Raji (cell line): Measurements from ENCODE around the gene SAMD5.

Experiments
- POLR2A ChIP-seq: IDR thresholded peaks from 2 replicates; pipeline ENCODE4 v1.6.1; 2011; ENCODE audit warnings: low read depth, low read length, control low read depth; ENCODE audit not compliant: insufficient read depth

SAMD5 gene

DNA sequence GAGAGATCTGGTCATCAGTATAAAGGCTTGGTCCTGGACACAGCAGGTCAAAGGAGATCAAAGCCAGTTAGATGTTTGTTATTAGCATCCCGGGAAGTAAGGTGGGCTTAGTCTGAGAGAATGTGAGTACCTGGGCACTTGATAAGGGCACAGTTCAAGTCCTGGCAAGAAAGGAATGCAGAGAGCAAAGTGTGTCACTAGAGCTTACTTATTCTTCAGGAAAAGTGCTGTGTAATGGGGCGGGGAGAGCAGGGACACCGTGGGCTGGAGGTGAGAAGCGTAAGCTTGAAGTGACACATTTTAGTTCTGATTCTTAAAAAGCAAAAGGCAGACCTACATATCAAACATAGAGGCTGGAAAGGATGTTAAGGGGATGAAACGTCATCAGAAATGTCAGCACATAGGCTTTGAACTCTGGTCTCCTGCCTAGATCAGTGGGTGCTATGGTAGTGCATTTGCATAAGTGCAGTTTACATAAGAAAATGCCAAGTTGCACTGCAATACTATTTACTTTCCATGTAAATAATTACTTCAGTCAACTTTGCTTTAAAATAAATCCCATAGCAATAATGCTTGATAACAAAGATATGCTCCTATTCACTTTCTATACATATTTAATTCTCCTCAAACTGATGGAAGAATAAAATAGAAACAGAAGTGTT, 2.6 kb downstream of the SAMD5 start:
- no peak for TF ChIP-seq POLR2A

DNA sequence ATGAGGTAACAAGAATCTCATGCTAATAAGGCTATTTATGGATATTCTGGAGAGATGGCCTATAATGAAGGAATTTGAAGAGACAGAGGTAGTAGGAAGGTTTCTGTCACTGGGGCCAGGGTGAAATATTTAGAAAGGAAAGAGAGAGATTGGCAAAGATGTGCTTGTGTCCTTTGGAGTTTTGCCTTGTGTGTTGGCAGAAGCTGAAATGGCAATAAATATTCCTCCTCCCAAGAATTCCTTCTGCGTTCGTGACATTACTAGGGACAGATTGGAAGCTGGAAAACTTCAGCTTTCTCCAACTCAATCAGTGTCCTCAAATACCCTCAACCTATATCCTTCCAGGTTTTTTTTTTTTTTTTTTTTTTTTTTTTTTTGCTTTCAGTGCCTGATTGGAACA, 6.3 kb downstream of the SAMD5 start:
- TF ChIP-seq POLR2A, result no peak

DNA sequence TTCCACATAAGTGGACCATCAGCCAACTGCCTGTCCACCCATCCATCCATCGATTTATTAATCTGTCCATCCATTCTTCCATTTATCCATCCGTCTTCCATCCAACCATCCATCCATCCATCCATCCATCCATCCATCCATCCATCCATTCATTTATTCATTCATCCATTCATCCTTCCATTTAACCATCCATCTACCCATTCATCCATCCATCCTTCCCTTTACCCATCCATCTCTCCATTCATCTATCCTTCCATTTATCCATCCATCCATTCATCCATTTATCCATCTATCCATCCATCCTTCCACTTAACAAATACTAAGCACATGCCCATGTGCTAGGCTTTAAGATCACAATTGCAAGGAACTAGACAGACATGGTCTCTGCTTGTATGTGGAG, 6.8 kb downstream of the SAMD5 start:
- no peak for TF ChIP-seq POLR2A

DNA sequence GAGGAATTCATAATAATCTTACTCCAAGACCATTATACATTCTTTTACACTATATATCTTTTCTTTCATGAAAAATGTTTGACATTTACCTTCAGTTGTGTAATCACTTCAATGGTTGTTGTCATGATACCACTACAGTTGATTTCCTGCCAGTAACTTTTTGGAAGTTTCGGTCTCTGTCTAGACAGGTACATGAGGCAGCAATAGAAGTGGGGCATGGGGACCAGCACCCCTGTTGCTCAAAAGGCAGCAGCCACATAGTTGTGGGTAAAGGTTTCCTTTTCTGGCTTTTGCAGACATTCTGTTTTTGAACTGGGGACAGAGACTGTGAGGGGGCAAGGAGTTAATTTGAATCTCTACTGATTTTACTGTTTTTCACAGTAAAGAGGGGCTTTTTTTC, 14.1 kb downstream of the SAMD5 start:
- TF ChIP-seq POLR2A, result no peak

DNA sequence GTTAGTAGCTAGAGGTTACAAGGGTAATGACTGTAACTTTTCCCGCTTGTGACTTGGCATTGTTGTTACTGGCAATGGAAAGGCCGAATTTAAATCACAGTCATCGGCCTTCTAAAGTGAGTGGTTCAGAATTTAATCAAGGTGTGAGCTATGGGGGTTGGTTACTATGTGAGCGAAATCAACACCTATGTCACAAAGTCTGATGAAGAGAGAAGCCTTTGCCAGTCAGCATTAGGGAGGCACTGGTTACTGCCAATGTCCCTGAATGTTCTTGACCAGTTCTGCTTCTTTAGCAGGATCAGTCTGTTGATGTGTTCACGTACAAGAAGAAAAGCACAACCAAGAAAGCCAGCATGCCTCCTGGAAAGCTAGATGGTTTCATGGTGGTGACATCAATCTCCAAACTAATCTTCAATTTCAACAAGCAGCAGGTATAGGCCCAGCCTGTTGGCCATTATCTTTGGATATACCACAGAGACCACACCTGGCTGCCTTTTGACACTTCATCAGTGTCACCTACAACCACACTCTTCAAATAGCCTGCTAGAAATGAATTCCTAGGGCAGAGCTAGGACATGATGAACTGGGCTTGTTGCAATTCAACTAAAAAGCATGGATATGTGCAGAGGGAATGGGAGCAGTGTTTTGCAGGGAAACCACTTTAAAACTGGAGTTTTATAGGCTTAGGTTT, 17.2 kb downstream of the SAMD5 start:
- no peak for TF ChIP-seq POLR2A

DNA sequence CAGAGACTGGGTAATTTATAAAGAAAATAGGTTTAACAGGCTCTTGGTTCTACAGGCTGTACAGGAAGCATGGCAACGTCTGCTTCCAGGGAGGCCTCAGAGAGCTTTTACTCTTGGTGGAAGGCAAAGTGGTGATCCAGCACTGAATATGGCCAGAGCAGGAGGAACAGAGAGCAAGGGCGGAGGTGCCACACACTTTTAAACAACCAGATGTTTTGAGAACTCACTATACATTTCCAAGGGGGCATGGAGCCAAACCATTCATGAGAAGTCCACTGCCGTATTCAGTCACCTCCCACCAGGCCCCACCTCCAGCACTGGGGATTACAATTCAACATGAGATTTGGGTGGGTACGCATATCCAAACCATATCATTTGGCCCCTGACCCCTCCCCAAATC, 18.7 kb downstream of the SAMD5 start:
- no peak for TF ChIP-seq POLR2A

DNA sequence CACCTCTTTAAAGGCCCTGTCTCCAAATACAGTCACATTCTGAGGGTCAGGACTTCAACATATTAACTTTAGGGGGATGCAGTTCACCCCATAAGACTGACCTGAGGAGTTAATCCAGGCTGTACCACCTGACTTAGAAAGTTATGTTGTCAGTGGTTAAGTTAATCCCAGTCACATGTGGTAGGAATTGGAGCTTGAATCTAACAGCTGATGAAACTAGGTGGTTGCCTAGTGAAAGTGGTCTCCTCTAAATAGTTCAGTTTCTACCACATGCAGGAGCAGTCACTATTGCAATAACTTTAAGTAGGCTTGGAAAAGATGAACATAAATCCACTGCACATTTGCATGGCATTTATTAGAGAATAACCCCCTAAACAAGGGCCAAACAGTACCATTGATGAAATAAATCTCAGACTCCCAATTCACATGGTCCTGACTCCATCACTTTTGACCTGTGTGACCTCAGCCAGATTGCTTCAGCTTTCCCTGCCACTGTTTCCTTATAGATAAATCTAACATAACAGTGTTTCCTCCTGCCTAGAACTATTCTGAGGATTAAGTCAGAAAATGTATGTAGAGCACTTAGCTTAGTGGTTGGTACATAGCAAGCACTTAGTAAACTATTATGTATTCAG, 20.1 kb downstream of the SAMD5 start:
- no peak for TF ChIP-seq POLR2A

GRCh38 chr6:147530132-147531060, 21.9 kb downstream of the SAMD5 start:
- no peak for TF ChIP-seq POLR2A

- TF ChIP-seq POLR2A, result no peak
Observed at GRCh38 chr6:147531321-147531720, 22.8 kb downstream of the SAMD5 start.

DNA sequence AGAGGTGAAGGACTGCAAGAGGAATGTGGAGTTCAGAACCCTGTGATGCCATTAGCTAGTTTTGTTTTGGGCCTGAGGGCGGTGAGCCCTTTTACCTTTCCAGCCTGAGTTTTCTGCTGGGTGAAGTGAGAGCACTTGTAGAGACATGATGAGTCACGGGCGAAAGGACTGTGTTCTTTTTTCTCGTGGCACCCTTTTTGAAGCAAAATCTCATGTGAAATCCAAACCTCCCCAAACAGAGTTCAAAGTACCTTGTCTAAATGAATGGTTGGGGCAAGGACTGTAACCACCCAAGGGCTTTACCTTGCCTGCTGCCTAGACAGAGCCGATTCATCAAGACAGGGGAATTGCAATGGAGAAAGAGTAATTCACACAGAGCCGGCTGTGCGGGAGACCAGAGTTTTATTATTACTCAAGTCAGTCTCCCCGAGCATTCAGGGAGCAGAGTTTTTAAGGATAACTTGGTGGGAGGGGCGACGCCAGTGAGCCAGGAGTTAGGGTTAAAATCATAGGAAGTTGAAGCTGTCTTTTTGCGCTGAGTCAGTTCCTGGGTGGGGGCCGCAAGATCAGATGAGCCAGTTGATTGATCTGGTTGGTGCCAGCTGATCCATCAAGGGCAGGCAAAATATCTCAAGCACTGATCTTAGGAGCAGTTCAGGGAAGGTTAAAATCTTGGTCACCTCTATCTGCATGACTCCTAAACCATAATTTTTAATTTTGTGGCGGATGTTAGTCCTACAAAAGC, 25.8 kb downstream of the SAMD5 start:
- TF ChIP-seq POLR2A, result no peak

DNA sequence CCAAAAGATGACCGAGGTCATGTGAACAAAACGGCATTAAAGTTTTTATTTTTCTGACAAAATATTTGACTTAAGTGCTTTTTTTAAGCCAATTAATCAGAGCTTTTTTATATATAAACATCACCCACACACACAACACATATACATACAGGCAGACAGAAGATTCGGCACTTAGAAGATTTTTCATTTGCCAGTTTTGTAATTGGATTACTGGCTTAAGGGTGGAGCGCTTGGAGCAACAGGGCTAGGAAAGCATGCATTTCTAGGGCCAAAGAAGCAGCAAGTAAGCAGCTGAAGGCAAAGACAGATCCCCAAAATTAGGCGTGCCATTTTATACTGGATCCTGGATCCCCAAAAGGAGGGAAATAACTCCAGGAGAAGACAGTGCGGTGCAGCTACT, 30.3 kb downstream of the SAMD5 start:
- no peak for TF ChIP-seq POLR2A

DNA sequence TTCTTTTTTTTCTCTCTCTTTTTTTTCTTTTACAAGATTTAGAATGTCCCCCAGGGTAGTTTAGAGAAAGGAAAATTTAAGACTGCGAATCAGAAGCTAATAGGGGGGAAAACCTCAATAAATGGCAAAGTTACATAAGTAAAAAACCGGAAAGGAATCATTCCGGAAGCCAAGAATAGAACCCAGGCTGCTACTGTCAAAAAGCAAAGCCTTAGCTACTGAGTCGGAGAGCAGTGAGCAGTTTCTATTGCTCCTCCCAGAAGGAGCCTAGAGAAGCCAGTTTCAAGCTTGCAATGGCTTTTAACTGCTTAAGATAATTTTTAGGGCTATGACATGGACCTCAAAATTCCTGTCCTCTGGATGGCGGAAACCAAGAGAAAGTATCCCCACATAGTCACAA, 31.6 kb downstream of the SAMD5 start:
- no peak for TF ChIP-seq POLR2A

GRCh38 chr6:147544420-147544819, 35.9 kb downstream of the SAMD5 start:
- no peak for TF ChIP-seq POLR2A

GRCh38 chr6:147546501-147547368, 38.2 kb downstream of the SAMD5 start:
- no peak for TF ChIP-seq POLR2A
